Lower lobe of right lung (tissue), 2 donors: Measurements from ENCODE around the gene IKZF5. TPM values are rescaled to one million over a fixed set of nuclear protein-coding genes. Genes with fewer than 3 reads are reported as not detected.
A peak's percentile ranks its signal among the peaks of the same experiment; 100 is the strongest.

Experiments
- ATAC-seq, 2 donors: fragments of 200-7000 bp; cut with Tn5 transposase; one replicate each; pipeline ENCODE4 v1.9.1; 2020 to 2022; ENCODE audit warnings: mild to moderate bottlenecking in 2 of 2, moderate library complexity in 2 of 2
- DNase-seq: peaks from one replicate; pipeline ENCODE4 v3.0.0-alpha.2; 2020
- H3K27ac ChIP-seq: fragments of 200-600 bp; one replicate; pipeline ENCODE4 v1.8.0; 2022
- H3K27me3 ChIP-seq: fragments of 200-600 bp; one replicate; pipeline ENCODE4 v1.8.0; 2022; ENCODE audit warnings: low read depth
- H3K36me3 ChIP-seq: fragments of 200-600 bp; one replicate; pipeline ENCODE4 v1.8.0; 2022; ENCODE audit warnings: mild to moderate bottlenecking
- H3K4me1 ChIP-seq: fragments of 200-600 bp; one replicate; pipeline ENCODE4 v1.8.0; 2022
- H3K4me3 ChIP-seq: fragments of 200-600 bp; one replicate; pipeline ENCODE4 v1.8.0; 2022; ENCODE audit warnings: mild to moderate bottlenecking
- H3K9me3 ChIP-seq: fragments of 200-600 bp; one replicate; pipeline ENCODE4 v1.8.0; 2022
- CTCF ChIP-seq: fragments of 200-600 bp; IDR thresholded peaks from one replicate; pipeline ENCODE4 v1.8.0; 2022; ENCODE audit warnings: antibody characterized with exemption, mild to moderate bottlenecking
- intact Hi-C: fragments of 100-400 bp; cut with DNase I; formaldehyde crosslinking; loops from one replicate; pipeline ENCODE4 v1.11.0; 2022
- long read RNA-seq: library from polyadenylated mRNA; unstranded; transcript quantifications from one replicate; pipeline ENCODE4 v2.0.0, GENCODE V29; 2021
- total RNA-seq: library from RNA; stranded (reverse); fragmentation: NEBNext Ultra II Directional; extraction: Animal tissue kit (Norgen Biotek cat#: 25700); gene quantifications from one replicate; pipeline ENCODE4 v1.2.1, GENCODE V29; 2021
- donor health status: DM: no; HTN: yes; CAD: no; lungs with severe emphysema.

Gene IKZF5
- total RNA-seq = 20.1 TPM
- long read RNA-seq, full-length matches to known transcripts = 8 of 10 reads
- long read RNA-seq, partial matches to known transcripts = 1 of 10 reads
- long read RNA-seq, other reads (novel, unspliced or antisense) = 1 of 10 reads

GRCh38 chr10:123008355-123009104 lies at the start of gene IKZF5, which contains the start of gene ACADSB:
Gene IKZF5, minus strand, starts transcription at chr10:123008795. Its CDS starts 10,170 bp downstream, at chr10:122998625.
Gene ACADSB, plus strand, starts transcription at chr10:123009006. Its CDS starts 24 bp downstream, at chr10:123009030.
- ATAC-seq (peak; percentile 97 to 99), DNase-seq (peak; percentile 97)
- TF ChIP-seq CTCF = no peak
- Histone ChIP-seq H3K9me3 (no peaks in the 10 kb centered on the region), H3K27ac (peak within 1 kb of the TSS; percentile 95), H3K36me3 (peaks cover 6% of the 10 kb centered on the region), H3K4me1 (peaks cover 52% of the 10 kb centered on the region), H3K4me3 (peak within 1 kb of the TSS; percentile 96), H3K27me3 (no peaks in the 10 kb centered on the region)
- intact Hi-C loops = no loop called here

- H3K36me3 ChIP-seq = peaks cover 16% of the 10 kb centered on the region
- H3K27me3 ChIP-seq = no peaks in the 10 kb centered on the region
- H3K4me3 ChIP-seq = no peak overlapping the region
- intact Hi-C loops = no loop called here
- H3K9me3 ChIP-seq = no peaks in the 10 kb centered on the region
- no peak for TF ChIP-seq CTCF
- no peak for DNase-seq
- ATAC-seq = no peak
- no peaks in the 10 kb centered on the region for H3K4me1 ChIP-seq
- no peak overlapping the region for H3K27ac ChIP-seq
These were observed 49.4 kb upstream of the IKZF5 start for GRCh38 chr10:123057968-123058367.

- ATAC-seq (no peak), DNase-seq (no peak)
- no peaks in the 10 kb centered on the region for H3K9me3 ChIP-seq
- no peaks in the 10 kb centered on the region for H3K4me1 ChIP-seq
- H3K27ac ChIP-seq = no peak overlapping the region
- intact Hi-C loops = no loop called here
- H3K4me3 ChIP-seq = no peak overlapping the region
- no peaks in the 10 kb centered on the region for H3K27me3 ChIP-seq
- peaks cover 50% of the 10 kb centered on the region for H3K36me3 ChIP-seq
- no peak for TF ChIP-seq CTCF
These were observed 37.6 kb upstream of the IKZF5 start for GRCh38 chr10:123045961-123046731.

- TF ChIP-seq CTCF = no peak
- no peak for ATAC-seq
- Histone ChIP-seq H3K27ac (no peak overlapping the region), H3K9me3 (no peaks in the 10 kb centered on the region), H3K4me1 (no peaks in the 10 kb centered on the region), H3K27me3 (no peaks in the 10 kb centered on the region), H3K4me3 (no peak overlapping the region), H3K36me3 (peaks cover 40% of the 10 kb centered on the region)
- intact Hi-C loops = no loop called here
- DNase-seq = no peak
These were observed 35.8 kb upstream of the IKZF5 start for GRCh38 chr10:123044391-123044790.

GRCh38 chr10:123043409-123043925 lies 34.9 kb upstream of the IKZF5 start:
- H3K9me3 ChIP-seq = no peaks in the 10 kb centered on the region
- no peaks in the 10 kb centered on the region for H3K27me3 ChIP-seq
- intact Hi-C loops = no loop called here
- TF ChIP-seq CTCF = peak; percentile 49
- no peak overlapping the region for H3K27ac ChIP-seq
- ATAC-seq = no peak
- DNase-seq = no peak
- no peaks in the 10 kb centered on the region for H3K4me1 ChIP-seq
- H3K36me3 ChIP-seq = peaks cover 31% of the 10 kb centered on the region
- no peak overlapping the region for H3K4me3 ChIP-seq
